ENCODE measurements around the gene FEM1A. TPM values are rescaled to one million over a fixed set of nuclear protein-coding genes. Genes with fewer than 3 reads are reported as not detected.
"Not testable (repeated sequence)": the region's sequence is repeated elsewhere in the genome, so short reads cannot be mapped to it uniquely, and the experiment has no call there.

FEM1A gene
- total and polyA plus RNA-seq, 2 donors (not counting 3 experiments of a cell fraction or from before 2014, with no cell fraction given) = 5.1 to 11.4 TPM

- POLR2A ChIA-PET = no interaction called here
- no peak for DNase-seq (ENCODE audit: low read depth, low spot score)
These were observed 53.0 kb downstream of the FEM1A start for GRCh38 chr19:4844348-4845179.

GRCh38 chr19:4845975-4846374 lies 54.4 kb downstream of the FEM1A start:
- H3K4me1 ChIP-seq (ENCODE audit: control insufficient read depth, extremely low read depth, insufficient read depth, low read length); dilution Hi-C loops (cut with MboI; ENCODE audit: extremely low pct_ligation_motif_present, low sequenced_read_pairs); intact Hi-C loops (cut with micrococcal nuclease); H3K4me3 ChIP-seq (replicated peaks in 1 of 3; ENCODE audit: insufficient read depth in 1 of 3, low read depth in 1 of 3, low read length in 3 of 3); FAIRE-seq; H3K9me3 ChIP-seq (replicated peaks; ENCODE audit: control insufficient read depth, insufficient read depth, low read length); H3K27ac ChIP-seq (ENCODE audit: insufficient read depth, low read depth, low read length); H3K4me2 ChIP-seq (ENCODE audit: insufficient read depth, low read length); BruUV-seq (replicated peaks); H3K27me3 ChIP-seq (ENCODE audit: control insufficient read depth in 2 of 2, insufficient read depth in 2 of 2, low read length in 2 of 2); DNase-seq (ENCODE audit: low read depth, low spot score); H3K9me1 ChIP-seq (replicated peaks; ENCODE audit: control insufficient read depth, extremely low read depth, insufficient read depth, low read length); H4K20me1 ChIP-seq (replicated peaks; ENCODE audit: control insufficient read depth, extremely low read depth, insufficient read depth, low read length); H2AFZ ChIP-seq (ENCODE audit: low read depth, low read length); H3K79me2 ChIP-seq (ENCODE audit: control insufficient read depth, insufficient read depth, low read length); H3K9ac ChIP-seq (replicated peaks; ENCODE audit: extremely low read depth, insufficient read depth, low read length): not testable (repeated sequence)
- CTCF ChIA-PET = interaction anchor here (0.7 to 7.0 kb wide), 4 partner anchors 27 to 427 kb away, joined by 3 to 59 read pairs (median 4); no protein-coding TSS in a partner anchor
- H3K36me3 ChIP-seq (ENCODE audit: control insufficient read depth in 2 of 2, extremely low read depth in 1 of 2, insufficient read depth in 2 of 2, low read length in 2 of 2) = peaks cover 8 to 27% of the 10 kb centered on the region in 2 experiments
- POLR2A ChIA-PET = interaction anchor here (0.6 to 0.7 kb wide), 2 partner anchors 25 to 103 kb away, joined by 3 read pairs; no protein-coding TSS in a partner anchor

More at GRCh38 chr19:4844348-4845179, 53.0 kb downstream of the FEM1A start:
- no TSS peak for BruUV-seq (replicated peaks)
- Histone ChIP-seq H3K27ac (ENCODE audit: insufficient read depth, low read depth, low read length) (no peak overlapping the region), H3K4me3 (replicated peaks in 1 of 3; ENCODE audit: insufficient read depth in 1 of 3, low read depth in 1 of 3, low read length in 3 of 3) (no peak overlapping the region), H3K9me1 (replicated peaks; ENCODE audit: control insufficient read depth, extremely low read depth, insufficient read depth, low read length) (no peaks in the 10 kb centered on the region), H4K20me1 (replicated peaks; ENCODE audit: control insufficient read depth, extremely low read depth, insufficient read depth, low read length) (no peaks in the 10 kb centered on the region), H3K36me3 (ENCODE audit: control insufficient read depth in 2 of 2, extremely low read depth in 1 of 2, insufficient read depth in 2 of 2, low read length in 2 of 2) (peaks cover 8 to 32% of the 10 kb centered on the region in 2 experiments), H2AFZ (ENCODE audit: low read depth, low read length) (no peak overlapping the region), H3K27me3 (ENCODE audit: control insufficient read depth in 2 of 2, insufficient read depth in 2 of 2, low read length in 2 of 2) (no peaks in the 10 kb centered on the region), H3K4me2 (ENCODE audit: insufficient read depth, low read length) (no peak overlapping the region), H3K79me2 (ENCODE audit: control insufficient read depth, insufficient read depth, low read length) (no peaks in the 10 kb centered on the region), H3K4me1 (ENCODE audit: control insufficient read depth, extremely low read depth, insufficient read depth, low read length) (no peaks in the 10 kb centered on the region), H3K9me3 (replicated peaks; ENCODE audit: control insufficient read depth, insufficient read depth, low read length) (no peaks in the 10 kb centered on the region), H3K9ac (replicated peaks; ENCODE audit: extremely low read depth, insufficient read depth, low read length) (no peak overlapping the region)
- FAIRE-seq = no peak
- dilution Hi-C loops (cut with MboI; ENCODE audit: extremely low pct_ligation_motif_present, low sequenced_read_pairs) (no loop called here), intact Hi-C loops (cut with micrococcal nuclease) (no loop called here)
- TF ChIP-seq POLR2A (IDR thresholded peaks at IDR 0.05; ENCODE audit: low read depth, low read length) (no peak), GATA2 (IDR thresholded peaks at IDR 0.05; ENCODE audit: insufficient read depth, insufficient read length, low read depth, low read length) (no peak), EZH2 (IDR thresholded peaks at IDR 0.05; ENCODE audit: borderline replicate concordance, low read depth, low read length, severe bottlenecking) (no peak), MAX (IDR thresholded peaks at IDR 0.05; ENCODE audit: insufficient read depth, insufficient read length) (no peak), POLR2AphosphoS5 (IDR thresholded peaks at IDR 0.05; ENCODE audit: insufficient read depth, low read depth, low read length) (no peak), MYC (IDR thresholded peaks at IDR 0.05; ENCODE audit: low read depth, low read length) (no peak), JUN (IDR thresholded peaks at IDR 0.05; ENCODE audit: borderline replicate concordance, insufficient read depth, insufficient read length, low read depth) (no peak), CTCF (IDR thresholded peaks at IDR 0.05; ENCODE audit: extremely low read depth in 1 of 2, insufficient read depth in 1 of 2, low read depth in 1 of 2, low read length in 2 of 2) (no peak), FOS (IDR thresholded peaks at IDR 0.05; ENCODE audit: borderline replicate concordance, insufficient read depth, low read length) (no peak)
- CTCF ChIA-PET = interaction anchor here (0.5 to 7.0 kb wide), 6 partner anchors 20 to 67 kb away, joined by 3 to 59 read pairs (median 4); no protein-coding TSS in a partner anchor

Data from endothelial cell of umbilical vein (primary cell).